Neural progenitor cell (in vitro differentiated cells): Measurements from ENCODE around the gene MRM3. TPM values are rescaled to one million over a fixed set of nuclear protein-coding genes. Genes with fewer than 3 reads are reported as not detected.

ENCODE experiments used
- DNase-seq: peaks from one replicate; pipeline ENCODE4 v3.0.0-alpha.2; 2016; ENCODE audit warnings: low spot score
- H2AFZ ChIP-seq: fragments of 200-600 bp; sonication (generic); replicated peaks from 2 replicates; pipeline ENCODE4 v1.6.1; 2016; ENCODE audit warnings: antibody characterized with exemption
- H3F3A ChIP-seq: fragments of 200-600 bp; sonication (generic); 2 replicates; pipeline ENCODE4 v1.6.1; 2016; ENCODE audit warnings: antibody characterized with exemption, low read depth
- H3K27ac ChIP-seq: fragments of 200-600 bp; sonication (generic); 2 replicates; pipeline ENCODE4 v1.5.1; 2016; ENCODE audit warnings: mild to moderate bottlenecking
- H3K27me3 ChIP-seq: fragments of 200-600 bp; sonication (generic); 2 replicates; pipeline ENCODE4 v1.6.1; 2016; ENCODE audit warnings: mild to moderate bottlenecking, moderate library complexity
- H3K36me3 ChIP-seq: fragments of 200-600 bp; sonication (generic); 2 replicates; pipeline ENCODE4 v1.5.1; 2016
- H3K4me1 ChIP-seq: fragments of 200-600 bp; sonication (generic); 2 replicates; pipeline ENCODE4 v1.6.1; 2016; ENCODE audit warnings: mixed run types
- H3K4me2 ChIP-seq: fragments of 200-600 bp; sonication (generic); 2 replicates; pipeline ENCODE4 v1.6.1; 2016
- H3K4me3 ChIP-seq: fragments of 200-600 bp; sonication (generic); 2 replicates; pipeline ENCODE4 v1.5.1; 2016
- H3K79me2 ChIP-seq: fragments of 200-600 bp; sonication (generic); 2 replicates; pipeline ENCODE4 v1.6.1; 2016; ENCODE audit warnings: low read depth
- H3K9ac ChIP-seq: fragments of 200-600 bp; sonication (generic); 2 replicates; pipeline ENCODE4 v1.6.1; 2016
- H3K9me3 ChIP-seq: fragments of 200-600 bp; sonication (generic); 2 replicates; pipeline ENCODE4 v1.5.1; 2016; ENCODE audit warnings: low read depth
- H4K20me1 ChIP-seq: fragments of 200-600 bp; sonication (generic); 2 replicates; pipeline ENCODE4 v1.6.1; 2016; ENCODE audit warnings: low read depth
- H3K27ac Mint-ChIP-seq: 3 replicates; pipeline ENCODE4 v1.8.0; 2021; ENCODE audit warnings: mixed read lengths
- H3K27me3 Mint-ChIP-seq: 2 replicates; pipeline ENCODE4 v1.8.0; 2022; ENCODE audit warnings: low read depth, mild to moderate bottlenecking, inconsistent platforms, moderate library complexity, mixed read lengths; ENCODE audit not compliant: insufficient read depth
- H3K36me3 Mint-ChIP-seq: 3 replicates; pipeline ENCODE4 v1.8.0; 2021; ENCODE audit warnings: mixed read lengths
- H3K4me1 Mint-ChIP-seq: 3 replicates; pipeline ENCODE4 v1.8.0; 2021; ENCODE audit warnings: mixed read lengths
- H3K4me3 Mint-ChIP-seq: 3 replicates; pipeline ENCODE4 v1.8.0; 2021; ENCODE audit warnings: mild to moderate bottlenecking, moderate library complexity, mixed read lengths
- H3K9me3 Mint-ChIP-seq: 3 replicates; pipeline ENCODE4 v1.8.0; 2020; ENCODE audit warnings: mixed read lengths
- CTCF ChIP-seq: fragments of 200-600 bp; sonication (generic); IDR thresholded peaks from 2 replicates; pipeline ENCODE4 v1.5.1; 2017; ENCODE audit warnings: antibody characterized with exemption, mild to moderate bottlenecking
- EZH2 ChIP-seq: fragments of 200-600 bp; sonication (generic); IDR thresholded peaks from 2 replicates; pipeline ENCODE4 v1.6.1; 2017; ENCODE audit warnings: antibody characterized with exemption, mild to moderate bottlenecking, moderate library complexity
- EZH2phosphoT487 ChIP-seq: fragments of 200-600 bp; sonication (generic); IDR thresholded peaks from 2 replicates; pipeline ENCODE4 v1.6.1; 2017; ENCODE audit warnings: antibody characterized with exemption
- total RNA-seq: library from RNA; depleted of rRNA; stranded (reverse); fragments of >200 nt; gene quantifications from 2 replicates; pipeline ENCODE4 v1.2.3, GENCODE V29; 2015; ENCODE audit warnings: low replicate concordance

Gene MRM3
- total RNA-seq, 1 donor from 2014 or later, result 22.3 TPM

DNA sequence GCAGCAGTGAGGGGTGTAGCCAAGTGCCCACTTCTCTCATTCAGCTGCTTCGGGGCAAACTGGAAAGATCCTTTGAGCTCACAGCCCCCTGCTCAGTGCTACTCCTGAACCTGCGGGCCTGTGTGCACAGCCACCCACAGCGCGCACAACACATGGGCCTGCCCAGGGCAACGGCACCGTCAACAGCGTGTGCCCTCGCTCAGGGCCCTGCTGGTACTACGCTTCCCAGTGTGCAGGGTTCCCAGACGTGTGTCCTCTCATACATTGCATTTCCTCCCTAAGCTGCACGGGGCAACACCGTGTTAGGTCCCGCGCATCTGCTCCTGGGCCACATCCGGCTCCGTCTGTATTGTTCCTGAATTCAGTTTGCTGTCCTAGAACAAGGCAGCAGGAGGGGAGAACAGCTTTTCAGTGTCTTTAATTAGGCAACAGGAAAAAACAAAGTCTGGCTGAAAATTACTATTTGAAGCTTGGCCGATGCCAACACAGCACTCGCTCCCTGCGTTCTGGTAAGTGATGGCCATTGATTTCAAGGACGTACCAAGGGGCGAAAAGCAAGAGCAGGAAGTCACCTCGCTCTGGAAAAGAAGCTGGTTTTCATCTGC, 15.2 kb downstream of the MRM3 start:
- Mint-ChIP-seq H3K27ac (no peak overlapping the region), H3K36me3 (peaks cover 21% of the 10 kb centered on the region), H3K4me3 (no peak overlapping the region), H3K9me3 (no peaks in the 10 kb centered on the region), H3K4me1 (peaks cover 30% of the 10 kb centered on the region), H3K27me3 (peaks cover 6% of the 10 kb centered on the region)
- Histone ChIP-seq H3K4me3 (no peak overlapping the region), H3K9ac (no peak overlapping the region), H3K27me3 (no peaks in the 10 kb centered on the region), H3K79me2 (no peaks in the 10 kb centered on the region), H3K36me3 (no peaks in the 10 kb centered on the region), H3K4me1 (peaks cover 6% of the 10 kb centered on the region), H3K27ac (no peak overlapping the region), H3F3A (peaks cover 7% of the 10 kb centered on the region), H3K4me2 (no peak overlapping the region), H3K9me3 (no peaks in the 10 kb centered on the region), H2AFZ (no peak overlapping the region), H4K20me1 (no peaks in the 10 kb centered on the region)
- no peak for DNase-seq
- TF ChIP-seq CTCF (no peak), EZH2phosphoT487 (no peak), EZH2 (no peak)

GRCh38 chr17:798246-798645, 16.1 kb downstream of the MRM3 start:
- Histone ChIP-seq H3K36me3 (no peaks in the 10 kb centered on the region), H3K27ac (no peak overlapping the region), H3K9me3 (no peaks in the 10 kb centered on the region), H3K4me1 (peaks cover 6% of the 10 kb centered on the region), H3K9ac (no peak overlapping the region), H3K4me3 (no peak overlapping the region), H2AFZ (no peak overlapping the region), H3K4me2 (no peak overlapping the region), H4K20me1 (peaks cover 3% of the 10 kb centered on the region), H3K27me3 (no peaks in the 10 kb centered on the region), H3K79me2 (no peaks in the 10 kb centered on the region), H3F3A (peaks cover 7% of the 10 kb centered on the region)
- Mint-ChIP-seq H3K4me1 (peaks cover 29% of the 10 kb centered on the region), H3K4me3 (no peak overlapping the region), H3K9me3 (no peaks in the 10 kb centered on the region), H3K36me3 (peaks cover 16% of the 10 kb centered on the region), H3K27me3 (peaks cover 6% of the 10 kb centered on the region), H3K27ac (no peak overlapping the region)
- TF ChIP-seq EZH2phosphoT487 (no peak), EZH2 (no peak), CTCF (no peak)
- no peak for DNase-seq

DNA sequence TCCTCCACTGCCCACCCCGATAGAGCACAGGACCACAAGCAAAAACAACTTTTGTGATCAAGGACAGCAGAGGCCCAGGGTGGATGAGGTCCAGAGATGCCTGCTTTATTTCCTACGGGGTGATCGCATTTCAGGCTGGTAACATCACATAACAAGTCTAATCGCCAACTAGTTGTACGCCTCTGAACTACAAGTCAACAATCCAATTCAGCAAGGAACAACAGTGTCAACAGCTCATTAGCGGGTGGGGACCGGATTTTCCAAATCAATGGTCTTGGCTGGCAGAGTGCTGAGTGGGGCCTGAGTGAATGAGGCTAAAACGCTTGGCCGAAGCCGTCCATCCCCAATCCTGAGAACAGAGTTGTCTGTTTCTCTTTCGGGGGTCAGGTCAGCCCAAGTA, 17.1 kb downstream of the MRM3 start:
- Histone ChIP-seq H3K4me3 (no peak overlapping the region), H3F3A (peaks cover 8% of the 10 kb centered on the region), H3K27ac (no peak overlapping the region), H3K9me3 (no peaks in the 10 kb centered on the region), H3K27me3 (no peaks in the 10 kb centered on the region), H3K9ac (no peak overlapping the region), H4K20me1 (peaks cover 10% of the 10 kb centered on the region), H3K4me1 (peaks cover 7% of the 10 kb centered on the region), H3K4me2 (no peak overlapping the region), H3K79me2 (no peaks in the 10 kb centered on the region), H3K36me3 (no peaks in the 10 kb centered on the region), H2AFZ (no peak overlapping the region)
- Mint-ChIP-seq H3K27ac (no peak overlapping the region), H3K27me3 (peaks cover 7% of the 10 kb centered on the region), H3K9me3 (no peaks in the 10 kb centered on the region), H3K4me1 (peaks cover 34% of the 10 kb centered on the region), H3K4me3 (no peak overlapping the region), H3K36me3 (peaks cover 16% of the 10 kb centered on the region)
- DNase-seq, result no peak
- TF ChIP-seq CTCF, result no peak
- TF ChIP-seq EZH2, result no peak
- no peak for TF ChIP-seq EZH2phosphoT487
